C1 segment of cervical spinal cord (tissue), 14 donors: ENCODE measurements around the gene TGFBRAP1.

Experiments used
- DNase-seq, 14 donors: peaks; one replicate each; lab custom pipeline; 2025; lab: John Stamatoyannopoulos, UW

TGFBRAP1 gene

GRCh38 chr2:105315314-105315713, 14.2 kb downstream of the TGFBRAP1 start:
- no peak for DNase-seq

- DNase-seq: no peak
These were observed 15.7 kb downstream of the TGFBRAP1 start for GRCh38 chr2:105313877-105314276.

GRCh38 chr2:105309147-105309545, 20.4 kb downstream of the TGFBRAP1 start:
- DNase-seq: peak in 10 of 14 donors; percentile 7 to 60 (median 24)

GRCh38 chr2:105308382-105309146, 21.0 kb downstream of the TGFBRAP1 start:
- peak in 3 of 14 donors; percentile 49 to 52 (median 52) for DNase-seq

GRCh38 chr2:105307962-105308361, 21.6 kb downstream of the TGFBRAP1 start:
- no peak for DNase-seq

GRCh38 chr2:105307550-105307949, 22.0 kb downstream of the TGFBRAP1 start:
- DNase-seq: no peak

- DNase-seq: no peak
These were observed 22.4 kb downstream of the TGFBRAP1 start for GRCh38 chr2:105307146-105307545.

GRCh38 chr2:105301646-105302045, 27.9 kb downstream of the TGFBRAP1 start:
- no peak for DNase-seq

- DNase-seq: no peak
These were observed 30.2 kb downstream of the TGFBRAP1 start for GRCh38 chr2:105299290-105299689.

GRCh38 chr2:105298017-105298416, 31.5 kb downstream of the TGFBRAP1 start:
- no peak for DNase-seq

GRCh38 chr2:105297216-105297615, 32.3 kb downstream of the TGFBRAP1 start:
- no peak for DNase-seq

- no peak for DNase-seq
These were observed 33.4 kb downstream of the TGFBRAP1 start for GRCh38 chr2:105296017-105296611.

- peak in 11 of 14 donors; percentile 10 to 60 (median 39) for DNase-seq
These were observed 34.6 kb downstream of the TGFBRAP1 start for GRCh38 chr2:105294844-105295481.

- DNase-seq: no peak
These were observed 35.5 kb downstream of the TGFBRAP1 start for GRCh38 chr2:105294046-105294445.

- no peak for DNase-seq
These were observed 37.6 kb downstream of the TGFBRAP1 start for GRCh38 chr2:105291981-105292380.

- DNase-seq: no peak
These were observed 38.4 kb downstream of the TGFBRAP1 start for GRCh38 chr2:105290981-105291660.

- DNase-seq: no peak
These were observed 41.4 kb downstream of the TGFBRAP1 start for GRCh38 chr2:105288133-105288532.

GRCh38 chr2:105287692-105288091, 41.8 kb downstream of the TGFBRAP1 start:
- no peak for DNase-seq

- no peak for DNase-seq
These were observed 46.0 kb downstream of the TGFBRAP1 start for GRCh38 chr2:105283532-105283931.

- DNase-seq: no peak
These were observed 49.3 kb downstream of the TGFBRAP1 start for GRCh38 chr2:105280281-105280680.

- no peak for DNase-seq
These were observed 50.4 kb downstream of the TGFBRAP1 start for GRCh38 chr2:105279126-105279525.

GRCh38 chr2:105278654-105279053, 50.9 kb downstream of the TGFBRAP1 start:
- no peak for DNase-seq
